Parathyroid adenoma (tissue), 2 donors: ENCODE results near the gene KCNG3.

ENCODE experiments used
- H2AFZ ChIP-seq: fragments of 300-600 bp; sonication (generic); one replicate; pipeline ENCODE4 v1.7.0; 2017; ENCODE audit warnings: antibody characterized with exemption, mild to moderate bottlenecking
- H3K27ac ChIP-seq: fragments of 300-600 bp; sonication (generic); one replicate; pipeline ENCODE4 v1.7.0; 2017
- H3K27me3 ChIP-seq: fragments of 300-600 bp; sonication (generic); one replicate; pipeline ENCODE4 v1.7.0; 2017; ENCODE audit warnings: low read length; ENCODE audit not compliant: control insufficient read depth, insufficient read depth
- H3K36me3 ChIP-seq: fragments of 300-600 bp; sonication (generic); one replicate; pipeline ENCODE4 v1.7.0; 2017; ENCODE audit warnings: low read length; ENCODE audit not compliant: control insufficient read depth, insufficient read depth
- H3K4me1 ChIP-seq: fragments of 300-600 bp; sonication (generic); one replicate; pipeline ENCODE4 v1.7.0; 2017; ENCODE audit warnings: control low read depth
- H3K4me2 ChIP-seq: fragments of 300-600 bp; sonication (generic); one replicate; pipeline ENCODE4 v1.7.0; 2017; ENCODE audit warnings: low read length
- H3K4me3 ChIP-seq: fragments of 300-600 bp; sonication (generic); one replicate; pipeline ENCODE4 v1.7.0; 2017; ENCODE audit warnings: low read depth, low read length
- H3K79me2 ChIP-seq: fragments of 300-600 bp; sonication (generic); one replicate; pipeline ENCODE4 v1.7.0; 2017; ENCODE audit warnings: control low read depth
- H3K9ac ChIP-seq: fragments of 300-600 bp; sonication (generic); one replicate; pipeline ENCODE4 v1.7.0; 2017; ENCODE audit warnings: mild to moderate bottlenecking
- H3K9me3 ChIP-seq: fragments of 300-600 bp; sonication (generic); one replicate; pipeline ENCODE4 v1.7.0; 2017; ENCODE audit warnings: low read length; ENCODE audit not compliant: control insufficient read depth
- CTCF ChIP-seq: fragments of 300-600 bp; sonication (generic); IDR thresholded peaks from one replicate; pipeline ENCODE4 v1.7.0; 2017; ENCODE audit warnings: antibody characterized with exemption, mild to moderate bottlenecking
- donor health status: primary hyperparathyroidism.

The KCNG3 gene

DNA sequence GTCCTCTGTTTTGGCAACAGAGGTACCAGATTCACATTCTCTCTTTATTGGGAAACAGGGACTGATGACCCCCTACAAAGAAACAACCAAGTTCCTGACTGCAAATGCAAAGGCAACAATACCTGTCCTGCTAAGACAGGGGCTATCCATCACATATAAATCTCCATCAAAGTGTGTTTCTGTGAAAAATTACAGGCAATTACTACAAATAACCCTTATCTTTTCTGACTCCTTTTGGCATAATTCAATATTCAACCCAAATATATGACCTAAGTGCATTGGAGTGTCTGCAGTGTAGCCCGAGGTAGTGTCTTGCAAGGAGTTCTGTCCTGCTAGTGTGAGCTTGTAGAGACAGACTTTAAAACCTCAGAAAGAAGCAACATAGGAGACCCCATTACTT is 35.4 kb downstream of the KCNG3 start:
- Histone ChIP-seq H3K4me3 (no peak overlapping the region), H3K79me2 (no peaks in the 10 kb centered on the region), H3K27me3 (no peaks in the 10 kb centered on the region), H3K9ac (no peak overlapping the region), H3K27ac (no peak overlapping the region), H3K36me3 (no peaks in the 10 kb centered on the region), H2AFZ (no peak overlapping the region), H3K4me1 (no peaks in the 10 kb centered on the region), H3K4me2 (no peak overlapping the region), H3K9me3 (no peaks in the 10 kb centered on the region)
- no peak for TF ChIP-seq CTCF

DNA sequence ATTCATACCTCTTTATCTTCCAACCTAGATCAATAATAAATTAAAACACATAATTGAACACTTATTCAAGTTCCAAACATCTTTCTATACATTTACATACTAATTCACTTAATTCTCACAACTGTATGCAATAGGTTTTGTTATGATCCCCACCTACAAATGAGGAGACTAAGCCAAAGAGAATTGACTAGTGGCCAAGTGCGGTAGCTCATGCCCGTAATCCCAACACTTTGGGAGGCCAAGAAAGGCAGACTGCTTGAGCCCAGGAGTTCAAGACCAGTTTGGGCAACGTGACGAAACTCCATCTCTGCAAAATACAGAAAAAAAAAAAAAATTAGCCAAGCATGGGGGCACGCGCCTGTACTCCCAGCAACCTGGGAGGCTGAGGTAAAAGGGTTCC is 36.8 kb downstream of the KCNG3 start:
- H3K27me3 ChIP-seq, result no peaks in the 10 kb centered on the region
- H3K4me1 ChIP-seq, result no peaks in the 10 kb centered on the region
- no peaks in the 10 kb centered on the region for H3K79me2 ChIP-seq
- no peak for TF ChIP-seq CTCF
- H2AFZ ChIP-seq, result no peak overlapping the region
- no peak overlapping the region for H3K4me2 ChIP-seq
- H3K27ac ChIP-seq, result no peak overlapping the region
- no peak overlapping the region for H3K9ac ChIP-seq
- H3K9me3 ChIP-seq, result no peaks in the 10 kb centered on the region
- no peak overlapping the region for H3K4me3 ChIP-seq
- no peaks in the 10 kb centered on the region for H3K36me3 ChIP-seq

GRCh38 chr2:42456126-42456839 is 37.5 kb downstream of the KCNG3 start:
- H3K79me2 ChIP-seq, result no peaks in the 10 kb centered on the region
- no peak overlapping the region for H3K4me3 ChIP-seq
- no peak overlapping the region for H3K9ac ChIP-seq
- H3K36me3 ChIP-seq, result no peaks in the 10 kb centered on the region
- H3K27ac ChIP-seq, result no peak overlapping the region
- H3K4me1 ChIP-seq, result no peaks in the 10 kb centered on the region
- TF ChIP-seq CTCF, result no peak
- H3K9me3 ChIP-seq, result no peaks in the 10 kb centered on the region
- H3K27me3 ChIP-seq, result no peaks in the 10 kb centered on the region
- no peak overlapping the region for H2AFZ ChIP-seq
- no peak overlapping the region for H3K4me2 ChIP-seq

DNA sequence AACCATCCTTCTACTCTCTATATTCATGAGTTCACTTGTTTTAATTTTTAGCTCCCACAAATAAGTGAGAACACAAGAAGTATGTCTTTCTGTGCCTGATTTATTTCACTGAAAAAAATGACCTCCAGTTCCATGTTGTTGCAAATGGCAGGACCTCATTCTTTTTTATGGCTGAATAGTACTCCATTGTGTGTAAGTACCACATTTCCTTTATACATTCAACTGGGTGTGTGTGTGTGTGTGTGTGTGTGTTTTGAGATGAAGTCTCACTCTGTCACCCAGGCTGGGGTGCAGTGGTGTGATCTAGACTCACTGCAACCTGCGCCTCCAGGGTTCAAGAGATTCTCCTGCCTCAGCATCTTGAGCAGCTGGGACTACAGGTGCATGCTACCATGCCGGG is 41.2 kb downstream of the KCNG3 start:
- no peaks in the 10 kb centered on the region for H3K36me3 ChIP-seq
- no peak overlapping the region for H3K9ac ChIP-seq
- TF ChIP-seq CTCF, result no peak

DNA sequence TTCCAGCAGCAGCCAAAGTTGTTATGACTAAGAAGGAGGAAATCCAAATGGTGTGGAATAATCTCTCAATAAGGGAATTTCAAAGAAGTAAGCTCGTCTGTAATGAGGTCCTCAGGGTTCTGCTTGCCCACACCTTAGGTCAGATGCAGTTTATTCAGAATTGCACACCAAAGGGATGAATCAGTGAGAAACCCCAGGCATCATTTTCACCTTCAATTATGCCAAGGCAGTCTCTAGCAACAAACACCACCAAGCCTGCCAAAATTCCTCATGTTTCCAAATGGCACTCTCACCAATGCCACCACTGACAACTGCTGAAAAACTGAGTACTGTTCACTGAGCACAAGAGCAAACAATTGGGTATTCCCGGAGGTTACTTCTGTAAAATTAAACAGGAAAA is 43.6 kb downstream of the KCNG3 start:
- Histone ChIP-seq H3K4me3 (no peak overlapping the region), H3K79me2 (no peaks in the 10 kb centered on the region), H3K27me3 (no peaks in the 10 kb centered on the region), H3K36me3 (no peaks in the 10 kb centered on the region), H3K9me3 (no peaks in the 10 kb centered on the region), H3K4me1 (no peaks in the 10 kb centered on the region), H2AFZ (no peak overlapping the region), H3K27ac (no peak overlapping the region), H3K4me2 (no peak overlapping the region), H3K9ac (no peak overlapping the region)
- TF ChIP-seq CTCF, result no peak

More for the DNA sequence above, 41.2 kb downstream of the KCNG3 start:
- no peaks in the 10 kb centered on the region for H3K27me3 ChIP-seq
- H3K79me2 ChIP-seq, result no peaks in the 10 kb centered on the region
- no peaks in the 10 kb centered on the region for H3K9me3 ChIP-seq
- no peak overlapping the region for H3K27ac ChIP-seq
- H3K4me3 ChIP-seq, result no peak overlapping the region
- H2AFZ ChIP-seq, result no peak overlapping the region
- H3K4me1 ChIP-seq, result no peaks in the 10 kb centered on the region
- no peak overlapping the region for H3K4me2 ChIP-seq
